Renal cortical epithelial cell (primary cell): Measurements from ENCODE around the gene OTOA. TPM values are rescaled to one million over a fixed set of nuclear protein-coding genes. Genes with fewer than 3 reads are reported as not detected.
A peak's percentile ranks its signal among the peaks of the same experiment; 100 is the strongest.
"Not testable (repeated sequence)": the region's sequence is repeated elsewhere in the genome, so short reads cannot be mapped to it uniquely, and the experiment has no call there.

Experiments
- DNase-seq: peaks from one replicate; pipeline ENCODE4 v3.0.0-alpha.2; 2011; ENCODE audit warnings: low read depth
- total RNA-seq: library from RNA; depleted of rRNA; stranded (reverse); fragments of >200 nt; gene quantifications from 2 replicates; pipeline ENCODE4 v1.2.3, GENCODE V29; 2014

The OTOA gene
- 0.10 TPM in 1 of 2 replicates, not detected in the other for total RNA-seq

DNA sequence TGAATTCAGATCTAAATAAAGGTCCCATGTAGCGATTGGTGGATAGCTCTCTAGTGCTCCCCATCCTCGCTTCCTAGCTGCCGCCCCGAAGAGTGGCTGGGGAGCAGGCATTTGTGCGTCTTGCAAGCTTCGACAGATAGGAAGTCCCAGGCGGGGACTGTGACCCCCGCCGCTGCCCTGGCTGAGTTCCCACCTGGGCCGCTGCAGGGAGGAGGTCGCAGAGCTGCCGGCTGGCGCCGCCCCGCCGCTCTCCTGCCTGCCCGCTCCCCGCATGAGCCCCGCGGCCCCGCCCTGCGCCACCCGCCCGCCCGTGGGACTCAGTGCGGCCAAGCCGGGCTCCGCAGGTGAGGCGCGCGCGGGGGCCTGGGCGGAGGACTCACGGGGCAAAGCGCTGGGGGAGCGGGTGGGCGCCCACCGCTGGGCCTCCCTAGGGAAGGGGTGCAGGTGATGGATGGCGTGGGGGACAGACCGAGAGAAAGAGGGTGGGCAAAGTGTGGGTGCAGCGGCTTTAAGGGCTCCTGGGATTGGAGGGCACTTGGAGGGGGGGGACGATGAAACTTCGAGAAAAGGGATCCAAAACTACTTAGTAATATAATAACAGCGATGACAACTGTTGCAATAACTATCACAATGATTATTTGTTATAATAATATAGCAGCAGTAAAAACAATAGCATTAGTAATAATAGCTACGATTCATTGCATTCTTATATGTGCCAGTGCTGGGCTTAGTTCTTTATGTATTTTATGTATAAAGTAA is at the start of gene OTOA:
TSS of gene OTOA (plus strand) at position 80 of the 759 bp plus-strand sequence. CDS start 14,547 bp downstream, outside the sequence.
- DNase-seq, result no peak

DNA sequence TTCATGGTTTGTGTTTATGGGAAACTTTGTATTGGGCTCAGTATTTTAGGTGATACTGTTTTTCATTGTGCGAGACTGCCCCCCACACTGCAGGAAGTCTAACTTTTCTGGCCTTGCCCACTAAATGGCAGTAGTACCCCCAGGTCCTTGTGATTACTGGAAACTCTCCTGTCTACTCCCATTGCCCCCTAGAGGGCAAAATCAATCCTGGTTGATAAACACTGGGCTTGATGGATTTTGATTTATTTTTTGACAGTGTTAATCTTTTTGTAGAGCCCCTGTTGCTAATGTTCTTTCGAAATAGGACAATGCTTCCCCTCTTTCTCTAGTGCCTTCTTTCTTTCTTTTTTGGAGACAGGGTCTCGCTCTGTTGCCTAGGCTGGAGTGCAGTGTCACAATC is 48.9 kb upstream of the OTOA start:
- DNase-seq, result no peak

DNA sequence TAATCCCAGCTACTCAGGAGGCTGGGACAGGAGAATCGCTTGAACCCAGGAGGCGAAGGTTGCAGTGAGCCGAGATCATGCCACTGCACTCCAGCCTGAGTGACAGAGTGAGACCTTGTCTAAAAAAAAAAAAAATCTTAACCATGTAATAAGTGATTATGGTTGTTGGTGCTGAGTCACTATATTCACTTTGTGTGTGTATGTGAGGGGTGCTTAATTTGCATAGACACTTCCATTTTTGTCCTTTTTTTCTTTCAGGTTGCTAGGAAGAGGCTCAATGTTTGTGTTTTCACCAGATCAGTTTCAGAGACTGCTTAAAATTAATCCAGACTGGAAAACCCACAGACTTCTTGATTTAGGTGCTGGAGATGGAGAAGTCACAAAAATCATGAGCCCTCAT is 46.2 kb upstream of the OTOA start:
- DNase-seq, result peak; percentile 62

DNA sequence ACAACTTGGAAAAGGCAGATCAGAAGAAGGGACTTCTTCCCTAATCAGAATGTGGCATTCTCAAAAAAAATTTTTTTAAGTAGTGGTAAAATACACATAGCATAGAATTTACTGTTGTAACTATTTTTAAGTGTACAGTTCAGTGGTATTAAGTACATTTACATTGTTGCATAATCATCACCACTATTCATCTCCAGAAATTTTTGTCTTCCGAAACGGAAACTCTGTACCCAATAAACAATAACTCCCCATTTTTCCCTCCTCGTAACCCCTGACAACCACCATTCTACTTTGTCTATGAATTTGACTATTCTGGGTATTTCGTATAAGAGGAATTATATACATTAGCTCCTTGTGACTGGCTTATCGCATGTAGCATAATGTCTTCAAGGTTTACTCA is 45.5 kb upstream of the OTOA start:
- DNase-seq, result no peak

DNA sequence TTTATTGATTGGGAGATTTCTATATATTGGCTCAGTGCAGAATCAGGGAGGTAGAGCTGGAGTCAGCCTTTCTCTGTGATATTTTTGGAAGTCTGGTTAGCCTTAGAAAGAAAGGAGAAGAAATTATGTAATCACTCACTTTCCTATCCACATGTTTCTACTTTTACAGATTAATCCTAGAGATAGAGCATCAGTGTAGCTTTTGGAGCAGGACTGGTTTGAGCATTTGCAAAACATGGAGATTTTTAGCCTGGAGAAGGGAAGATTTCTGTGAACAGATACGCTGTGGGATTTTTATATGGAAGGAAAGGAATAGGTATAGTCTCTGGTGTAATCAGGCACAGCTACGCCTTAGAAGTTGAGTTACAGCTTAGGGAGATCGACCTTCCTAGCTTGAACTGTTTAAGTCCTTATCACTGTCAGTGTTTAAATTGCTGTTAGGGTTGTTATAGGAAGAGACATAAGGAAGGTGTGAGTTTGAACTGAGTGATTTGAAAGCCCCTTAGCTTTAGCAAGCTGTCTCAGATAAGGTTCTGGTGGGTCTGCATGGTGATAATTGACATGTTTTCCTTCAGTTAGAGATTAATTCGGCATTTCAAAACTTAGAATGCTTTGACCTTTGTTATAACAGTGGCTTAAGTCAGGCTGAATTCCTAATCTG is 43.9 kb upstream of the OTOA start:
- DNase-seq, result no peak

DNA sequence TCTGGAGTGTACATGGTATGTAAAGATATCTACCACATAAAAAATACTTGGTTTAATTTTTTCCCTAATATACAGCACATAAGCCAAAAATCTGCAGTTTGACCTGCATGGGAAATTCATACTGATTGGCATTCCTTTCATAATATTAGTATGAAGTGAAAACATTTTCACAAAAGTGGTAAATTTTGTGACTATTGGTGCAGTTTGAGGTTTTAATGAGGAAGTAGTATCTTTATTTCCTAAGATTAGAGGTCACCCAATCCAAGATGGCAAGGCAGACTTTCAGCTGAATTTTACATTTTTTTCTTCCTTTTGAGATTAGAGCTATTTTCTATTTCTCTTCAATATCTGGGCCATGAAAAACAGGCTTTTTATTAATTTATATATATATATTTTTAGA is 43.2 kb upstream of the OTOA start:
- no peak for DNase-seq

DNA sequence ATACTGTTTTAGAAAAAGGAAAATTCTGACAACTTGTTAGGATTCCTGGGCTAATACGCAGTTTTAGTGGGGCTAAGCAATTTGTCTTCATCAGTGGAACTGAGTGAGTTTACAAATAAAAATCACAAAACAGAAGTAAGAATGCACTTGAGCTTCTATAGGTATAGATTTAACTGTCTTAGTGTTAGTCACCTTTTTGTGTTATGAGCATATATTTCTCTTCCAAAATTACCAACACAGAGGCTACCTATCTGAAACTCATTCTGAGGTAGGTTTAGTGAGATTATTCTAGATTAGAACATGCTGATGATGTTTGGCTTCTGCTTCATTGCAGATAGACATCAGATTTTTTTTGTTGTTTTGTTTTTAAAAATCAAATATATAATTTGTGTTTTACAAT is 41.2 kb upstream of the OTOA start:
- DNase-seq, result no peak

DNA sequence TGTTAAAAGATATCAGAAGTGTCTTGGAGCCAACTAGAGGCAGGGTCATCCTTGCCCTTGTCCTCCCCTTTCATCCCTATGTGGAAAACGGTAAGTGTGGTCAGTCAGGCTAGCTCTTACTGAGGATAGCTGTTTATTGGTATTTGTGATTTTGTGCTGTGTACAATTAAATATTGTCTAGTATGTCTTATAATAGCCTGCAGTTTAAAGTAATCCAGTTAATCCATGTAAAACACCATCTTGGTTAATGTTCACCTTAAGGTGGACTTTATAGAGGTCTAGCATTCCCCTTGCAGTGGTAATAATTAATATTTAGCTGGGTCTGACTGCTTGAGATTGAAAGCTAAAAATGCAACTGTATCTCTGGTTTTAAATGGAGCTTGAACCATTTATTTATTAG is 38.7 kb upstream of the OTOA start:
- peak; percentile 89 for DNase-seq

DNA sequence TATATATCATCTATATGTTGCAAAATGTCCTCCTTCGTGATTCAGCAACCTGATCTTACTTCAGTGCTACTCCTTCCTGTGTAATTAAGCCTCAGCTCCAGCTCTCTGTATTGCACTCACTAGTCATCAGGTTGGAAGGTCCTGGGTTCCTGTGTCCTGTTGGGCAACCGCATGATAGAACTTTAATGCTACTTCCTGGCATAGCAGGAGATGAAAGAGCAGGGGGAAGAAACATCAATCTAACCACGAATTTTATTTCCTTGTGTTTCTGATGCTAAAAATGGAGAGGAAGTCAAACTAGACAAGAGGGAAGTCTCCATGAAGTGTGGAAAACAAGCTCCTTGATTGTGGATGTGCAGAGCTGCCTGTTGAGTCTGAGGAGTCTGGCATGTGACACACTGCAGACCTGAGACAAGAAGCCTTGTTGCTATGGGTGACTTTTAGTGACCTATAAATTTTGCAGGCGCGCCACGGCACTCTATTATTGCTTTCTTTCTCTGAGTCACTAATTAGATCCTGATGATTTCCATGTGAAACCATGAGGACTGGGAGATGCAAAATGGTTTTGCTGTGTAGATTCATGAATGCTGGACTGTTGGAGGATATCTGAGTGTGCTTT is 37.0 kb upstream of the OTOA start:
- DNase-seq, result peak; percentile 91

DNA sequence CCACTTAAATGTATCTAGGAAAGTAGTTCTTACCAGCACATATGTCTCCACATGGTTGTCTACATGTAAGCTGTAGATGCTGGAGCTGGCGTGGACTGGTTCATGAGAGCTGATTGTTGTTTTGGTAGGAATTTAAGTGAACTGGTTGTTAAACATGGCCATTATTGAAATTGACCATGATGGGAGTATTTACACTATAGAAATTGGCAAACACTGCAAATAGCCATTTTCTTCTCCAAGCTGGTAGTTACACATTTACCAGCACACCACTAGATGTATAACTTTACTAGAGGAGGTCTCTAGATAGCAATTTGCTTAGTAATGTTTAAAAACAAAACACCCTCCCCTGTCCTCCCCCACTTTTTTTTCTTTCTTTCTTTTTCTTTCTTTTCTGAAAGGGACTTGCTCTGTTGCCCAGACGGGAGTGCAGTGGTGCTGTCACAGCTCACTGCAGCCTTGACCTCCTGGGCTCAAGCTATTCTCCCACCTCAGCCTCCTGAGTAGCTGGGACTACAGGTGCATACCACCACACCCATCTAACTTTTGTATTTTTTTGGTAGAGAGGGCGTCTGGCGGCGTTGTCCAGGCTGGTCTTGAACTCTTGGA is 35.5 kb upstream of the OTOA start:
- DNase-seq, result peak; percentile 70

DNA sequence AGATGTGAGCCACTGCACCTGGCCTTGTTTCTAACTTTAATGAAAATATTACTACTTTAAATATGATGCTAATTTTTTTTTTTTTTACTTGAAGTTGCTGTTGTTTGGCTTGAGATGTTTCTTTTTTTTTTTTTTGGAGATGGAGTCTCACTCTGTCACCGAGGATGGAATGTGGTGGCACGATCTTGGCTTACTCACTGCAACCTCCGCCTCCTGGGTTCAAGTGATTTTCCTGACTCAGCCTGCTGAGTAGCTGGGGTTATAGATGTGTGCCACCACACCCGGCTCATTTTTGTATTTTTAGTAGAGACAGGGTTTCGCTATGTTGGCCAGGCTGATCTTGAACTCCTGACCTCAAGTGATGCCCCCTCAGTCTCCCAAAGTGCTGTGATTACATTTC is 35.0 kb upstream of the OTOA start:
- DNase-seq, result no peak

DNA sequence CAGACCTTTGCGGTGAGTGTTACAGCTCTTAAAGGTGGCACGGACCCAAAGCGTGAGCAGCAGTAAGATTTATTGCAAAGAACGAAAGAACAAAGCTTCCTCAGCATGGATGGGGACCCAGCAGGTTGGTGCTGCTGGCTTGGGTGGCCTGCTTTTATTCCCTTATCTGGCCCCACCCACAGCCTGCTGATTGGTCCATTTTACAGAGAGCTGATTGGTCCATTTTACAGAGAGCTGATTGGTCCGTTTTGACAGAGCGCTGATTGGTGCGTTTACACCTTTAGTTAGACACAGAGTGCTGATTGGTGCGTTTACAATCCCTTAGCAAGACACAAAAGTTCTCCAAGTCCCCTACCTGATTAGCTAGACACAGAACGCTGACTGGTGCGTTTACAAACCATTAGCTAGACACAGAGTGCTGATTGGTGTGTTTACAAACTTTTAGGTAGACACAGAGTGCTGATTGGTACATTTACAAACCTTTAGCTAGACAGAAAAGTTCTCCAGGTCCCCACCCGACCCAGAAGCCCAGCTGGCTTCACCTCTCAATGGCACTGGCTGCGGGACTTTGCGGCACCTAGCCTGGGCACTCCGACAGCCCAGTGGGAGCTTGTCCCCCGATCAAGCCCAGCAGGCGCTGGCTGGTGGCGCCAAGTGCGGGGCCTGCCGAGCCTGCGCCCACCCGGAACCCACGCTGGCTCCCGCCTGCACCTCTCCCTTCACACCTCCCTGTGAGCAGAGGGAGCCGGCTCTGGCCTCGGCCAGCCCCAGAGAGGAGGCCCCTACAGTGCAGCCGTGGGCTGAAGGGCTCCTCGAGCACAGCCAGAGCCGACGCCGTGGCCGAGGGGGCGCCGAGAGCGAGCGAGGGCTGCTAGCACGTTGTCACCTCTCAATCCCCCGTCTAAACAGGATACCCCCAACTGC is 33.9 kb upstream of the OTOA start:
- DNase-seq, result not testable (repeated sequence)

DNA sequence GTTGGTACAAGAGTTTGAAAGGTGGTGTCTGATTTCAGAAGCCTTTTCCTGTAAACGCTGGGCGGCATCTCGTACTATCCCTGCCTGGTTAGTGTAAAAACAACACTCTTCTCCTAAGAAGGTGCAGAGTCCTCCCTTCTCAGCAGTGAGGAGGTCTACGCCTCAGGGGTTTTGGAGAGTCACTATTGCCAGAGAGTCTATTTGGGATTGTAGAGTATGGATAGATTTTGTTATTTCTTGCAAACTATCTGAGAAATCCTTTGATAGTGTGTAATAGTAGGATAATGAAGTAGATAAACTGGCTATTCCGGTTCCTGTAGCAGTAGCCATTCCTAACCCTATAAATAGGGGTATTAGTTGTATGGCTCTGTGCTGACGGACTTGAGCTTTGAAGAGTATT is 32.9 kb upstream of the OTOA start:
- not testable (repeated sequence) for DNase-seq

DNA sequence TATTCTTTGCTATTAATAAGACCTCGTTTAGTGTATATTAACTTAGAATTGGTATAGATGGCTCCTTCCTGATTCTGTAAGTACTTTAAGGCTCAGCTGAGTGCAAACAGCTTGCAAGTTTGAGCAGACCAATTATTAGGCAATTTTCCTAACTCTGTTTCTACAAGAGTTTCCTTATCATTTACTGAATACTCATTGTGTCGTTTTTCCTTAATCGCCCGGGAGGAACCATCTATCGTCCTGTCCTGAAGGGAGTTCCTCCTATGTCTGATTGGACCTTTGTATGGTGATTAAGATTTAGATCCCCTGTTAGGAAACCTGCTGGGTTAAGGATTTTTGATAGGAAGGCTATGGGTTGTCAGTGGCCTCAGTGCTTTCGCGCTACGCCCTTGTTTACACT is 32.4 kb upstream of the OTOA start:
- not testable (repeated sequence) for DNase-seq

DNA sequence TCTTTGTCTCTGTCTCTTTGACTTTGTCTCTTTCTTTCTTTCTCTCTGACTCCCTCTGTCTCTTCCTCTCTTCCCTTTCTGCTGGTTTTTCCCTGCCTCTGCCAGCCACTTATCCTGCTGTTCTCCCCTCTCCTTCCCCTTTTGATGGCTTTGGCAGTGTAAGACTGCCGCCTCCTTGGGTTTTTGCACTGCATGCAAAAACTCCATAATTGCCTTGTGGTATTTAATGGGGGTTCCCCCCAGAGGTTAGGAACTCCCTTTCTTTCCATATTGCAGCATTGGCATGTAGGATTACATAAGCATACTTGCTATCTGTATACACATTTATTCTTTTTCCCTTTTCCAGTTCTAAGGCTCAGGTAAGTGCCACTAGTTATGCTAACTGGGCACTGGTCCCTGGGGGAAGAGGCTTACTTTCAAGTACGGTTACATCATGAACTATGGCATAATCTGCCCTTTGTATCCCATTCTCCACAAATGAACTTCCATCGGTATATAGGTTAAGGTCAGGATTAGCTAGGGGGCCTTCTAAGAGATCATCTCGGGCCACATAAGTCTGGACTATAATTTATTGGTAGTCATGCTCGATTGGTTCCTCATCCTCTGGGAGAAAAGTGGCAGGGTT is 31.7 kb upstream of the OTOA start:
- not testable (repeated sequence) for DNase-seq

DNA sequence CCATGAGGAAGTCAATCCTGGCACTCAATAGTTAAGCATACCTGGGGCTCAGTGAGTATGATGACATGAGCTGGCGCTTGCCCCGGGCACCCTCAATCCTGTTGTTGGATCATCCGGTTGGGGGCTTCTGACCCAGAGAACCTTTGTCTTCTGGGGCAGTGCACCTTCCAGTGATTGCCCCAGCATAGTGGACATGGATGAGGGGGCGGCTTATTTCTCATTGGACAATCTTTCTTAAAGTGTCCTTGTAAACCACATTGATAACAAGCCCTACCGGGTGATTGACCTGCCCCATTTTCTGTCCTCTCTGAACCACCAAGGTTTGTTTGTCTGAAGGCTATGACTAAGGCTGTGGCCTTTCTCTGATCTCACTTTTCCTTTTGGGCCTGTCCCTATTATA is 29.6 kb upstream of the OTOA start:
- DNase-seq, result no peak

DNA sequence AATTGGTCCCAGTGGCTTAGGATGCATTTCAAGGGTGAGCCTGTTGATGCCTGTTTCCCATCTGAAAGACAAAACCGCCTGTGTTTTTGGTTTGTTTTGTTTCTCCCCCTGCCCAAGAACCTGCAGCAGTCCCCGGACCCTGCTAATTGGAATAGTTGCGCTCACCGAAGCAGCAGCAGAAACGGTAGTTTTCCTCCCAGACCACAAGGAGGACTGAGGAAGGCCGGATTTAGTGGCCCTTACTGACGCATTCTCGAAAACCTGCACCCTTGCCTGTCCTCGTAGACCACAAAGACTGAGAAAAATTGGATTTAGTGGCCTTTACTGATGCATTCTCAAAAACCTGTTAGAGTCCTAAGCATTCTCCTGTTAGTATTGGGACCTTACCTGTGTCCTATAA is 28.1 kb upstream of the OTOA start:
- not testable (repeated sequence) for DNase-seq

DNA sequence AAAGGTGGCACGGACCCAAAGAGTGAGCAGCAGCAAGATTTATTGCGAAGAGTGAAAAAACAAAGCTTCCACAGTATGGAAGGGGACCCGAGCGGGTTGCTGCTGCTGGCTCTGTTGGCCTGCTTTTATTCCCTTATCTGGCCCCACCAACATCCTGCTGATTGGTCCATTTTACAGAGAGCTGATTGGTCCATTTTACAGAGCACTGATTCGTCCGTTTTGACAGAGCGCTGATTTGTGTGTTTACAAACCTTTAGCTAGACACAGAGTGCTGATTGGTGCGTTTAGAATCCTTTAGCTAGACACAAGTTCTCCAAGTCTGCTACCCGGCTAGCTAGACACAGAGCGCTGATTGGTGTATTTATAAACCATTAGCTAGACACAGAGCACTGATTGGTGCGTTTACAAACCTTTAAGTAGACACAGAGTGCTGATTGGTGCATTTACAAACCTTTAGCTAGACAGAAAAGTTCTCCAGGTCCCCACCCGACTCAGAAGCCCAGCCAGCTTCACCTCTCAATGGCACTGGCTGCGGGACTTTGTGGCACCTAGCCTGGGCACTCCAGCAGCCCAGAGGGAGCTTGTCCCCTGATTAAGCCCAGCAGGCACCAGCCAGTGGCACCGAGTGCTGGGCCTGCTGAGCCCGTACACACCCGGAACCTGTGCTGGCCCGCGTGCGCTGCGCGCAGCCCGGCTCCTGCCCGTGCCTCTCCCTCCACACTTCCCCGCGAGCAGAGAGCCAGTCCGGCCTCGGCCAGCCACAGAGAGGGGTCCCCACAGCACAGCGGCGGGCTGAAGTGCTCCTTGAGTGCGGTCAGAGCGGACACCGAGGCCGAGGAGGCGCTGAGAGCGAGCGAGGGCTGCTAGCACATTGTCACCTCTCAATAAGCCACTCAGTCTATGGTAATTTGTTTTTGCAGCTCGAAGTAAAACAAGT is 26.5 kb upstream of the OTOA start:
- no peak for DNase-seq

DNA sequence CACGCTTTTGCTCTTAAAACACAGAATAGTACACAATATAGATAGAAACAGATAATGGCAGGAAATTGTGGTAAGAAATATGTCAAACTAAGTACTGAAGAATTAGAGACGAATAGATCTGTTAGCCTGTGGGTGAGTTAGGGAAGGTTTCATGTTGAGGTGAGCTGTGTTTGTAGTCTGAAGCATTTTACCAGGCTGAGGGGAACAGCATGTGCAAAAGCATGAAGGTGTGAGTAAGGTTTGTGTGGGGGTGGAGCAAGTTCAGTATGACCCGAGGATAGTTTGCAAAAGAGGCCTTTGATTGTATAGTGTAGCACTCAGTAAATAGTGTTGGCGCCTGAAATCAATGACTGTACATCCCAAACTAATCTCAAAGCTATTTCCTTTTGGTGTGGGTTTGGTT is 25.2 kb upstream of the OTOA start:
- DNase-seq, result peak; percentile 40

DNA sequence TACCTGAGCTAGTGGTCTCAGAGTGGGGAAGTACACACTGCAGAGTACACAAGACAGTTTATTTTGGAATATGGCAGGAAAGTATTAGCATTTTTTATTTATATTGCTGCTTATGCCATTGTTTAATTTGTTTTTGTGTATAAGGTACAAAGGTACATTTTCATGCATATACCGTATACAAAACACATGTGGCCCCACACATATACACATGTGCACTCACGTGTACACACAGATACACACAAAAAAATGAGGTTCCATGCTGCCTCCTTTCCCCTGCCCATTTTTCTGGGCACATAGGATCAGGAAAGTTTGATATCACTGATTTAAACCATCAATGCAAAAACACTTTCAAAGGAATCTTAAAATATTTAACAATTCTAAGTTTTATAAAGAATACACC is 24.3 kb upstream of the OTOA start:
- no peak for DNase-seq
